GM12801 (cell line): ENCODE data around the gene LRRC4C.

Experiments used
- CTCF ChIP-seq: IDR thresholded peaks from one replicate; pipeline ENCODE4 v1.5.1; 2011; ENCODE audit warnings: control low read depth; ENCODE audit not compliant: insufficient read length; ENCODE audit errors: extremely low read depth

The LRRC4C gene

GRCh38 chr11:40276960-40277359, 1182.5 kb downstream of the LRRC4C start:
- TF ChIP-seq CTCF = no peak

- no peak for TF ChIP-seq CTCF
Observed at GRCh38 chr11:40274017-40274416, 1185.4 kb downstream of the LRRC4C start.

GRCh38 chr11:40273192-40273732, 1186.2 kb downstream of the LRRC4C start:
- TF ChIP-seq CTCF = no peak

- TF ChIP-seq CTCF = no peak
Observed at GRCh38 chr11:40271361-40271760, 1188.1 kb downstream of the LRRC4C start.

- no peak for TF ChIP-seq CTCF
Observed at GRCh38 chr11:40269865-40270264, 1189.6 kb downstream of the LRRC4C start.

GRCh38 chr11:40268551-40268950, 1190.9 kb downstream of the LRRC4C start:
- no peak for TF ChIP-seq CTCF

- no peak for TF ChIP-seq CTCF
Observed at GRCh38 chr11:40255457-40255856, 1204.0 kb downstream of the LRRC4C start.
